Measurements from ENCODE around the gene ZFAND3.

- TF ChIP-seq POLR2A (IDR thresholded peaks at IDR 0.05): no peak
- TF ChIP-seq CTCF (IDR thresholded peaks at IDR 0.05): no peak
Measured at GRCh38 chr6:37926661-37927060, 107.1 kb downstream of the ZFAND3 start.

Data from upper lobe of left lung (tissue), 4 donors.